OCI-LY1 (cell line): Measurements from ENCODE around the gene CHSY1.

Source experiments
- H2AFZ ChIP-seq: fragments of 200-600 bp; sonication (generic), shearing (Covaris generic); 2 replicates; pipeline ENCODE4 v1.6.0; 2014; ENCODE audit warnings: antibody characterized with exemption, mild to moderate bottlenecking, low read length
- H3F3A ChIP-seq: fragments of 200-600 bp; sonication (generic), shearing (Covaris generic); 2 replicates; pipeline ENCODE4 v1.6.0; 2014; ENCODE audit warnings: mild to moderate bottlenecking, antibody characterized with exemption, low read length, moderate library complexity; ENCODE audit not compliant: insufficient read depth
- H3K27ac ChIP-seq: fragments of 200-600 bp; sonication (generic); 2 replicates; pipeline ENCODE4 v1.5.1; 2014; ENCODE audit warnings: low read length, mixed run types, mild to moderate bottlenecking, low read depth; ENCODE audit not compliant: poor library complexity, severe bottlenecking
- H3K27me3 ChIP-seq: fragments of 200-600 bp; sonication (generic); 2 replicates; pipeline ENCODE4 v1.6.0; 2014; ENCODE audit warnings: antibody characterized with exemption, mild to moderate bottlenecking, low read length, moderate library complexity; ENCODE audit not compliant: insufficient read depth
- H3K36me3 ChIP-seq: fragments of 200-600 bp; sonication (generic); 2 replicates; pipeline ENCODE4 v1.6.1; 2014; ENCODE audit warnings: mild to moderate bottlenecking, antibody characterized with exemption, low read length, moderate library complexity, mixed read lengths; ENCODE audit not compliant: insufficient read depth
- H3K4me1 ChIP-seq: fragments of 200-600 bp; sonication (generic); 2 replicates; pipeline ENCODE4 v1.5.1; 2014; ENCODE audit warnings: mild to moderate bottlenecking, low read length, moderate library complexity; ENCODE audit not compliant: insufficient read depth, severe bottlenecking
- H3K4me2 ChIP-seq: fragments of 200-600 bp; sonication (generic), shearing (Covaris generic); 2 replicates; pipeline ENCODE4 v1.6.1; 2014; ENCODE audit warnings: low read length
- H3K4me3 ChIP-seq: fragments of 200-600 bp; sonication (generic); 2 replicates; pipeline ENCODE4 v1.5.1; 2014; ENCODE audit warnings: low read length, low read depth, mild to moderate bottlenecking, mixed read lengths; ENCODE audit not compliant: poor library complexity, severe bottlenecking
- H3K79me2 ChIP-seq: fragments of 200-600 bp; shearing (Covaris generic); 2 replicates; pipeline ENCODE4 v1.6.1; 2016; ENCODE audit warnings: mixed run types, low read length, mixed read lengths; ENCODE audit not compliant: insufficient read depth
- H3K9ac ChIP-seq: fragments of 200-600 bp; sonication (generic), shearing (Covaris generic); 2 replicates; pipeline ENCODE4 v1.6.1; 2014; ENCODE audit warnings: mild to moderate bottlenecking, low read length, mixed read lengths
- H3K9me2 ChIP-seq: fragments of 200-600 bp; sonication (generic), shearing (Covaris generic); 2 replicates; pipeline ENCODE4 v1.6.1; 2014; ENCODE audit warnings: low read depth, mild to moderate bottlenecking, low read length, mixed read lengths
- H3K9me3 ChIP-seq: fragments of 200-600 bp; shearing (Covaris generic); 2 replicates; pipeline ENCODE4 v1.6.1; 2014; ENCODE audit warnings: low read length, mixed read lengths
- H4K20me1 ChIP-seq: fragments of 200-600 bp; sonication (generic), shearing (Covaris generic); 2 replicates; pipeline ENCODE4 v1.6.0; 2016; ENCODE audit warnings: mild to moderate bottlenecking, low read length; ENCODE audit not compliant: insufficient read depth
- EZH2 ChIP-seq: fragments of 200-600 bp; sonication (generic), shearing (Covaris generic); IDR thresholded peaks from 2 replicates; pipeline ENCODE4 v1.8.0; 2017; ENCODE audit warnings: borderline replicate concordance, mixed run types, mild to moderate bottlenecking, antibody characterized with exemption, low read length, moderate library complexity, mixed read lengths
- TF ChIP-seq, protein P1 (sequence below): fragments of 200-600 bp; sonication (generic), shearing (Covaris generic); IDR thresholded peaks from 2 replicates; pipeline ENCODE4 v1.5.1; 2017; ENCODE audit warnings: mild to moderate bottlenecking, antibody characterized with exemption, low read length, moderate library complexity, mixed read lengths

CHSY1 gene

DNA sequence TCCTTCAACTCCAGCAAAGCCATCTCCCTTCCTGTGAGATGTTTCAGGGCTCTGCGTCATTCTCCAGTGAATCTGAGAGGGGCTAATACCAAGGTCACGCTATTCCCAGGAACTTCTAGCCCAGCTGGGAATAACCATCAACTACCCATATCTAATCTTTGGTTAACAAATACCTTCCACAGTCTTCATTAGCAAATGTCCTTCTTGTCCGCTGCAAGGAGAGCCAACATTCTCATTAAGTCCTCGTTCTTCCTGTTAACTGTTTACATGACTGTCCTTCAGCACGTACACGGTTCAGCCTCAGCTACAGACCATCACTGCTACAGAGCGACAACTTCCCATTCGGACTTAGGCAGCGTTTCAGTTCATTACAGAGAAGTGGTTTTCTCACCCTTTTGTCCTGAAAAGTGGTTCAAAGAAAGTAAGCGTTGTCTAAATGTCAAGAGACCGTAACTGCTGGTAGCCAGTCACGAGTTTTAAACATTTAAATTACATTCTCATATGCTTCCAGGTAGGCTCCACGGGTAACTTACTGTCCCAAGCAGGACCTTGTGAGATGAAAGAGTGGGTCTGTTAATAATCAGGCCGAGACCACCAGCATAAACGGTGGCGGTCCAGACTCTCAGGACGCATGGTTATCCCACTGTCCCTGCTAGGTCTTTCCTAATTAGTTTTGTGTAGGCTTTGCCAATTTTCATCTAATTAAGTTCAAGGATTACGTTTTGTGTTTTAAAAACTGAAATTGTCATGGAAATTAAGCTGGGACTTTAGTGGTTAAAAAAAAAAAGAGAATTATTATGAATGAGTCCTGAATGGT lies 63.8 kb downstream of the CHSY1 start:
- Histone ChIP-seq H3K4me3 (no peak overlapping the region), H4K20me1 (no peaks in the 10 kb centered on the region), H3K27ac (no peak overlapping the region), H3K27me3 (no peaks in the 10 kb centered on the region), H3K9ac (no peak overlapping the region), H3K9me2 (no peaks in the 10 kb centered on the region), H3F3A (no peaks in the 10 kb centered on the region), H2AFZ (no peak overlapping the region), H3K9me3 (no peaks in the 10 kb centered on the region), H3K36me3 (no peaks in the 10 kb centered on the region), H3K4me1 (no peaks in the 10 kb centered on the region), H3K79me2 (no peaks in the 10 kb centered on the region), H3K4me2 (no peak overlapping the region)
- TF ChIP-seq EZH2, result no peak
- TF ChIP-seq, protein P1, sequence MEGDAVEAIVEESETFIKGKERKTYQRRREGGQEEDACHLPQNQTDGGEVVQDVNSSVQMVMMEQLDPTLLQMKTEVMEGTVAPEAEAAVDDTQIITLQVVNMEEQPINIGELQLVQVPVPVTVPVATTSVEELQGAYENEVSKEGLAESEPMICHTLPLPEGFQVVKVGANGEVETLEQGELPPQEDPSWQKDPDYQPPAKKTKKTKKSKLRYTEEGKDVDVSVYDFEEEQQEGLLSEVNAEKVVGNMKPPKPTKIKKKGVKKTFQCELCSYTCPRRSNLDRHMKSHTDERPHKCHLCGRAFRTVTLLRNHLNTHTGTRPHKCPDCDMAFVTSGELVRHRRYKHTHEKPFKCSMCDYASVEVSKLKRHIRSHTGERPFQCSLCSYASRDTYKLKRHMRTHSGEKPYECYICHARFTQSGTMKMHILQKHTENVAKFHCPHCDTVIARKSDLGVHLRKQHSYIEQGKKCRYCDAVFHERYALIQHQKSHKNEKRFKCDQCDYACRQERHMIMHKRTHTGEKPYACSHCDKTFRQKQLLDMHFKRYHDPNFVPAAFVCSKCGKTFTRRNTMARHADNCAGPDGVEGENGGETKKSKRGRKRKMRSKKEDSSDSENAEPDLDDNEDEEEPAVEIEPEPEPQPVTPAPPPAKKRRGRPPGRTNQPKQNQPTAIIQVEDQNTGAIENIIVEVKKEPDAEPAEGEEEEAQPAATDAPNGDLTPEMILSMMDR, result no peak

DNA sequence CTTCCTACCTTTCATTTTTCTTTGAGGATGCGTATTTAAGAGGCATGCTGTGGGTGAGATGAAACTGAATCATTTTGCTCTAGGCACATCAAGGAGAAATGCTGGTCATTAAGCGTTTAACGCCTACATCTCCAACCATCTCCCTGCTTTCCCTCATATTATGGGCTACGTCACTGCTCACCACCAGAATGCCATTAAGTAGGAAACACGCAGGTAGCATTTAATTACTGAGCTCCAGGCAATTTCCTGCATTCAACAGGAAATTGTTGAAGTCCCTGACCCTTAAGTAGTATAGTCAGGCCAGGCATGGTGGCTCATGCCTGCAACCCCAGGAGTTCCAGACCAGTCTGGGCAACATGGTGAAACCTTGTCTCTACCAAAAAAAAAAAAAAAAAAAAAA lies 66.1 kb downstream of the CHSY1 start:
- Histone ChIP-seq H3K36me3 (no peaks in the 10 kb centered on the region), H3F3A (no peaks in the 10 kb centered on the region), H3K9me2 (no peaks in the 10 kb centered on the region), H3K4me1 (no peaks in the 10 kb centered on the region), H3K4me3 (no peak overlapping the region), H2AFZ (no peak overlapping the region), H3K4me2 (no peak overlapping the region), H4K20me1 (no peaks in the 10 kb centered on the region), H3K27ac (no peak overlapping the region), H3K27me3 (no peaks in the 10 kb centered on the region), H3K79me2 (no peaks in the 10 kb centered on the region), H3K9ac (no peak overlapping the region), H3K9me3 (no peaks in the 10 kb centered on the region)
- TF ChIP-seq EZH2, result no peak
- TF ChIP-seq, protein P1, result no peak

DNA sequence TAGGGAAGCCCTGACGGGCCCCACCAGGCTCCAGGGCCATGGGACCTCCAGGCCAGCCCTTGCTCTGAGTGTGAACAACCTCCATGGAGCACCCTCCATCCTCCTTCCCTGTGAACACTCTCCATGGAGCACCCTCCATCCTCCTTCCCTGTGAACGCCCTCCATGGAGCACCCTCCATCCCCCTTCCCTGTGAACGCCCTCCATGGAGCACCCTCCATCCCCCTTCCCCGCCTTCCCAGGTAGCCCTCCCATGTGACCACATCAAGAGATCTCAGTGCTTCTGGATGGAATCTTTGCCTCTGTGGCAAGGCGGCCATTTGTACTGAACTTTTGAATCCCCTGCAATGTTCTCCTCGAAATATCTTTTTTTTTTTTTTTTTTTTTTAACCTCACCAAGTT lies 66.5 kb downstream of the CHSY1 start:
- no peaks in the 10 kb centered on the region for H3K79me2 ChIP-seq
- H3K4me1 ChIP-seq, result no peaks in the 10 kb centered on the region
- no peak overlapping the region for H3K4me3 ChIP-seq
- no peaks in the 10 kb centered on the region for H3K36me3 ChIP-seq
- no peak overlapping the region for H3K27ac ChIP-seq
- H3K27me3 ChIP-seq, result no peaks in the 10 kb centered on the region
- H3K9me3 ChIP-seq, result no peaks in the 10 kb centered on the region
- H2AFZ ChIP-seq, result no peak overlapping the region
- no peak for TF ChIP-seq EZH2
- TF ChIP-seq, protein P1, result no peak
- H3K9me2 ChIP-seq, result no peaks in the 10 kb centered on the region
- H3F3A ChIP-seq, result no peaks in the 10 kb centered on the region
- H4K20me1 ChIP-seq, result no peaks in the 10 kb centered on the region
- no peak overlapping the region for H3K9ac ChIP-seq
- no peak overlapping the region for H3K4me2 ChIP-seq
